NB4 (cell line): ENCODE results near the gene MED17.

Source experiments
- DNase-seq: peaks from one replicate; pipeline ENCODE4 v3.0.0; 2010; ENCODE audit warnings: low read depth
- H3K4me3 ChIP-seq: one replicate; pipeline ENCODE4 v1.5.1; 2011; ENCODE audit warnings: mild to moderate bottlenecking, low read depth, low read length, moderate library complexity
- CTCF ChIP-seq: IDR thresholded peaks from one replicate; pipeline ENCODE4 v1.5.1; 2012; ENCODE audit warnings: low read depth, low read length
- MAX ChIP-seq: IDR thresholded peaks from 2 replicates; pipeline ENCODE4 v1.6.1; 2011; ENCODE audit warnings: low read depth, low read length
- MYC ChIP-seq: IDR thresholded peaks from 2 replicates; pipeline ENCODE4 v1.6.1; 2011; ENCODE audit warnings: low read depth, low read length
- POLR2A ChIP-seq: IDR thresholded peaks from 2 replicates; pipeline ENCODE4 v1.6.1; 2011; ENCODE audit warnings: mild to moderate bottlenecking; ENCODE audit not compliant: insufficient read length; ENCODE audit errors: extremely low read depth

MED17 gene

GRCh38 chr11:93823210-93823609 lies 39.1 kb downstream of the MED17 start:
- no peak overlapping the region for H3K4me3 ChIP-seq
- TF ChIP-seq POLR2A: no peak
- TF ChIP-seq CTCF: no peak
- no peak for TF ChIP-seq MAX
- TF ChIP-seq MYC: no peak
- DNase-seq: no peak

- no peak for DNase-seq
- no peak for TF ChIP-seq CTCF
- TF ChIP-seq MYC: no peak
- no peak for TF ChIP-seq MAX
- no peak overlapping the region for H3K4me3 ChIP-seq
Observed at GRCh38 chr11:93827363-93827762, 43.3 kb downstream of the MED17 start.

- H3K4me3 ChIP-seq: no peak overlapping the region
- no peak for DNase-seq
- TF ChIP-seq MYC (no peak), CTCF (no peak)
Observed at GRCh38 chr11:93829598-93829997, 45.5 kb downstream of the MED17 start.

- H3K4me3 ChIP-seq: no peak overlapping the region
- no peak for DNase-seq
- no peak for TF ChIP-seq MAX
- no peak for TF ChIP-seq POLR2A
Observed at GRCh38 chr11:93831343-93832127, 47.5 kb downstream of the MED17 start.

- DNase-seq: no peak
- H3K4me3 ChIP-seq: no peak overlapping the region
- no peak for TF ChIP-seq MYC
- no peak for TF ChIP-seq MAX
- TF ChIP-seq POLR2A: no peak
- TF ChIP-seq CTCF: no peak
Observed at GRCh38 chr11:93832780-93833179, 48.7 kb downstream of the MED17 start.

GRCh38 chr11:93838967-93839366 lies 54.9 kb downstream of the MED17 start:
- TF ChIP-seq MYC (no peak), CTCF (no peak), MAX (no peak), POLR2A (no peak)
- no peak overlapping the region for H3K4me3 ChIP-seq
- no peak for DNase-seq
